Stimulated activated CD8-positive, alpha-beta memory T cell treated with anti-CD3 and anti-CD28 coated beads, Interleukin-12 subunit alpha, Interleukin-12 subunit beta, amount 100 ng/mL, for 1 hour (primary cell): Measurements from ENCODE around the gene SORCS3.
"Not testable (repeated sequence)": the region's sequence is repeated elsewhere in the genome, so short reads cannot be mapped to it uniquely, and the experiment has no call there.

Experiments used
- DNase-seq: peaks from one replicate; pipeline ENCODE4 v3.0.0-alpha.2; 2020; ENCODE audit warnings: low read depth

The SORCS3 gene

GRCh38 chr10:104690959-104691358, 49.9 kb downstream of the SORCS3 start:
- DNase-seq, result no peak

- DNase-seq, result no peak
These were observed 53.0 kb downstream of the SORCS3 start for GRCh38 chr10:104694074-104694473.

GRCh38 chr10:104703262-104703661, 62.2 kb downstream of the SORCS3 start:
- DNase-seq, result not testable (repeated sequence)

GRCh38 chr10:104706886-104707285, 65.8 kb downstream of the SORCS3 start:
- no peak for DNase-seq

GRCh38 chr10:104707602-104708459, 66.7 kb downstream of the SORCS3 start:
- DNase-seq, result no peak

GRCh38 chr10:104711302-104711721, 70.2 kb downstream of the SORCS3 start:
- DNase-seq, result no peak

- not testable (repeated sequence) for DNase-seq
These were observed 89.5 kb downstream of the SORCS3 start for GRCh38 chr10:104730593-104730992.

GRCh38 chr10:104731192-104731591, 90.1 kb downstream of the SORCS3 start:
- no peak for DNase-seq

- no peak for DNase-seq
These were observed 91.1 kb downstream of the SORCS3 start for GRCh38 chr10:104732222-104732621.

- no peak for DNase-seq
These were observed 93.3 kb downstream of the SORCS3 start for GRCh38 chr10:104734433-104734832.

- DNase-seq, result no peak
These were observed 94.1 kb downstream of the SORCS3 start for GRCh38 chr10:104735036-104735756.

- DNase-seq, result no peak
These were observed 94.8 kb downstream of the SORCS3 start for GRCh38 chr10:104735757-104736391.

- DNase-seq, result no peak
These were observed 100.0 kb downstream of the SORCS3 start for GRCh38 chr10:104741127-104741526.

- no peak for DNase-seq
These were observed 103.0 kb downstream of the SORCS3 start for GRCh38 chr10:104744052-104744451.

GRCh38 chr10:104750291-104750690, 109.2 kb downstream of the SORCS3 start:
- no peak for DNase-seq

- DNase-seq, result no peak
These were observed 121.7 kb downstream of the SORCS3 start for GRCh38 chr10:104762793-104763192.

GRCh38 chr10:104766341-104766740, 125.3 kb downstream of the SORCS3 start:
- no peak for DNase-seq

GRCh38 chr10:104767282-104767681, 126.2 kb downstream of the SORCS3 start:
- no peak for DNase-seq

- DNase-seq, result no peak
These were observed 126.7 kb downstream of the SORCS3 start for GRCh38 chr10:104767745-104768144.

GRCh38 chr10:104773105-104773504, 132.0 kb downstream of the SORCS3 start:
- no peak for DNase-seq

GRCh38 chr10:104774234-104774633, 133.1 kb downstream of the SORCS3 start:
- no peak for DNase-seq

GRCh38 chr10:104777086-104777799, 136.2 kb downstream of the SORCS3 start:
- DNase-seq, result no peak
